NT2/D1 (cell line): ENCODE results near the gene TNFRSF8.

ENCODE experiments used
- DNase-seq: peaks from one replicate; pipeline ENCODE4 v3.0.0-alpha.2; 2011; ENCODE audit warnings: low read depth, low spot score
- H3K27me3 ChIP-seq: 2 replicates; pipeline ENCODE4 v1.6.0; 2011; ENCODE audit warnings: mild to moderate bottlenecking; ENCODE audit not compliant: insufficient read length, insufficient read depth
- H3K36me3 ChIP-seq: 2 replicates; pipeline ENCODE4 v1.6.1; 2011; ENCODE audit warnings: mild to moderate bottlenecking, low read length, mixed read lengths; ENCODE audit not compliant: insufficient read depth, insufficient read length
- H3K4me1 ChIP-seq: 2 replicates; pipeline ENCODE4 v1.5.1; 2011; ENCODE audit not compliant: insufficient read depth, insufficient read length
- H3K4me3 ChIP-seq: 2 replicates; pipeline ENCODE4 v1.5.1; 2011; ENCODE audit warnings: low read depth; ENCODE audit not compliant: insufficient read length
- H3K9ac ChIP-seq: 2 replicates; pipeline ENCODE4 v1.6.0; 2011; ENCODE audit warnings: low read depth; ENCODE audit not compliant: insufficient read length
- H3K9me3 ChIP-seq: 2 replicates; pipeline ENCODE4 v1.5.1; 2011; ENCODE audit warnings: mild to moderate bottlenecking, low read length; ENCODE audit not compliant: insufficient read depth
- SUZ12 ChIP-seq: IDR thresholded peaks from 2 replicates; pipeline ENCODE4 v1.6.1; 2011; ENCODE audit not compliant: insufficient read length, insufficient read depth; ENCODE audit errors: extremely low read depth
- YY1 ChIP-seq: IDR thresholded peaks from 2 replicates; pipeline ENCODE4 v1.6.1; 2011; ENCODE audit not compliant: insufficient read length, insufficient read depth
- ZNF274 ChIP-seq: IDR thresholded peaks from 2 replicates; pipeline ENCODE4 v1.6.1; 2011; ENCODE audit warnings: mild to moderate bottlenecking, low read depth, low read length

TNFRSF8 gene

DNA sequence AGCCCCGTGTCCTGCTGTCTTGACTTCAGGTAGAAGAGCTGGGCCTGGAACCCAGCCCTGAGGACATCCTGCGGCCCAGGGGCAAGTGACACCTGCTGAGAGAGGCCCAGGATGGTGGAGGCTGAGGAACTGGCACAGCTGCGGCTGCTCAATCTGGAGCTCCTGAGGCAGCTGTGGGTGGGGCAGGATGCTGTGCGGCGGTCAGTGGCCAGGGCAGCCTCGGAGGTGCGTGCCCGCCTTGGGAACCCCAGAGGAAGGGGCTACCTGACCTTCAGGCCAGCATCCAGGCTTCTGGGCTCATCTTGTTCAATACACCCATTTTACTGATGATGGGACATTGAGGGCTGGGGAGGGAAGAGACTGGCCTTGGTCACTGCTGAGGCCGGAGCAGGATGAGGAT is 41.5 kb upstream of the TNFRSF8 start:
- no peaks in the 10 kb centered on the region for H3K27me3 ChIP-seq
- peaks cover 41% of the 10 kb centered on the region for H3K36me3 ChIP-seq
- no peaks in the 10 kb centered on the region for H3K9me3 ChIP-seq
- H3K9ac ChIP-seq, result peak overlapping the region; percentile 21
- H3K4me1 ChIP-seq, result peaks cover 7% of the 10 kb centered on the region
- no peak for DNase-seq
- TF ChIP-seq YY1 (no peak), SUZ12 (no peak)
- no peak overlapping the region for H3K4me3 ChIP-seq

DNA sequence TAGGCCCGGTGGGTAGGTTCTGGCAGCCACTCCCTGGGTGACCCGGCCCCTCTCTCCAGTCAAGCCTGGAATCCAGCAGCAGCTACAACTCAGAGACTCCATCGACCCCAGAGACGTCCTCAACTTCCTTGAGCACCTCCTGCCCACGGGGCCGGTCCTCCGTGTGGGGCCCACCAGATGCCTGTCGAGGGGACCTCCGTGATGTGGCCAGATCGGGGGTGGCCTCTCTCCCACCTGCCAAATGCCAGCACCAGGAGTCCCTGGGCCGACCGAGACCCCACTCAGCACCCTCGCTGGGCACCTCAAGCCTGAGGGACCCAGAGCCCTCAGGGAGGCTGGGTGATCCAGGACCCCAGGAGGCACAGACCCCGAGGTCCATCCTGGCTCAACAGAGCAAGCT is 41.1 kb upstream of the TNFRSF8 start:
- Histone ChIP-seq H3K4me3 (no peak overlapping the region), H3K4me1 (peaks cover 7% of the 10 kb centered on the region), H3K9ac (peak overlapping the region; percentile 21), H3K9me3 (no peaks in the 10 kb centered on the region), H3K27me3 (no peaks in the 10 kb centered on the region), H3K36me3 (peaks cover 43% of the 10 kb centered on the region)
- DNase-seq, result no peak
- TF ChIP-seq ZNF274, result no peak
- no peak for TF ChIP-seq YY1
- no peak for TF ChIP-seq SUZ12

DNA sequence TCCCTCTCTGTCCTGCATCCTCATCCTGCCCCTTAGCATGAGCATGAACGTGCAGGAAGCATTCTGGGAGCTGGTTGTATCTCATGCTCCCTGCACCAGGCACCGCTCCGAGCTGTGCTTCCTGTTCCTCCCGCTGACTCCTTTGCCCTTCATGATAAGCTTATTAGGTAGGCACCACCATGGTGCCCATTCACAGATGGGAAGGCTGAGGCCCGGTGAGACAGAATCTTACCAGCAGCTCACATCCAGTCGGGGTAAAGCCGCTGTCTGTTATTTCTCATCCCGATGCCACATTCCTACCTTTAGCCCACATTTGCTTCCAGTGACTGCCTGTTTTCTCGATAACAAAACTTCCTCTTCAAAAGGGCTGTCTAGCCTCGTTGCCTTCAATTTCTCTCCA is 36.5 kb upstream of the TNFRSF8 start:
- Histone ChIP-seq H3K9ac (no peak overlapping the region), H3K9me3 (no peaks in the 10 kb centered on the region), H3K36me3 (peaks cover 82% of the 10 kb centered on the region), H3K27me3 (no peaks in the 10 kb centered on the region), H3K4me3 (no peak overlapping the region), H3K4me1 (peaks cover 12% of the 10 kb centered on the region)
- TF ChIP-seq ZNF274 (no peak), YY1 (no peak), SUZ12 (no peak)
- DNase-seq, result no peak

- H3K4me3 ChIP-seq, result no peak overlapping the region
- H3K9me3 ChIP-seq, result no peaks in the 10 kb centered on the region
- no peaks in the 10 kb centered on the region for H3K27me3 ChIP-seq
- no peak overlapping the region for H3K9ac ChIP-seq
- peaks cover 5% of the 10 kb centered on the region for H3K4me1 ChIP-seq
- peaks cover 84% of the 10 kb centered on the region for H3K36me3 ChIP-seq
- TF ChIP-seq YY1 (no peak), ZNF274 (no peak), SUZ12 (no peak)
- DNase-seq, result no peak
Measured at GRCh38 chr1:12028248-12028647, 34.9 kb upstream of the TNFRSF8 start.

- peaks cover 81% of the 10 kb centered on the region for H3K36me3 ChIP-seq
- TF ChIP-seq SUZ12 (no peak), ZNF274 (no peak), YY1 (no peak)
- peaks cover 5% of the 10 kb centered on the region for H3K4me1 ChIP-seq
- no peaks in the 10 kb centered on the region for H3K27me3 ChIP-seq
- H3K9me3 ChIP-seq, result no peaks in the 10 kb centered on the region
- no peak overlapping the region for H3K9ac ChIP-seq
- H3K4me3 ChIP-seq, result no peak overlapping the region
- DNase-seq, result no peak
Measured at GRCh38 chr1:12028957-12029511, 34.1 kb upstream of the TNFRSF8 start.

- TF ChIP-seq SUZ12, result no peak
- TF ChIP-seq YY1, result no peak
- TF ChIP-seq ZNF274, result no peak
- H3K9ac ChIP-seq, result no peak overlapping the region
- peaks cover 80% of the 10 kb centered on the region for H3K36me3 ChIP-seq
- peaks cover 5% of the 10 kb centered on the region for H3K4me1 ChIP-seq
- no peak for DNase-seq
- no peaks in the 10 kb centered on the region for H3K27me3 ChIP-seq
- H3K9me3 ChIP-seq, result no peaks in the 10 kb centered on the region
- no peak overlapping the region for H3K4me3 ChIP-seq
Measured at GRCh38 chr1:12029720-12030339, 33.3 kb upstream of the TNFRSF8 start.

DNA sequence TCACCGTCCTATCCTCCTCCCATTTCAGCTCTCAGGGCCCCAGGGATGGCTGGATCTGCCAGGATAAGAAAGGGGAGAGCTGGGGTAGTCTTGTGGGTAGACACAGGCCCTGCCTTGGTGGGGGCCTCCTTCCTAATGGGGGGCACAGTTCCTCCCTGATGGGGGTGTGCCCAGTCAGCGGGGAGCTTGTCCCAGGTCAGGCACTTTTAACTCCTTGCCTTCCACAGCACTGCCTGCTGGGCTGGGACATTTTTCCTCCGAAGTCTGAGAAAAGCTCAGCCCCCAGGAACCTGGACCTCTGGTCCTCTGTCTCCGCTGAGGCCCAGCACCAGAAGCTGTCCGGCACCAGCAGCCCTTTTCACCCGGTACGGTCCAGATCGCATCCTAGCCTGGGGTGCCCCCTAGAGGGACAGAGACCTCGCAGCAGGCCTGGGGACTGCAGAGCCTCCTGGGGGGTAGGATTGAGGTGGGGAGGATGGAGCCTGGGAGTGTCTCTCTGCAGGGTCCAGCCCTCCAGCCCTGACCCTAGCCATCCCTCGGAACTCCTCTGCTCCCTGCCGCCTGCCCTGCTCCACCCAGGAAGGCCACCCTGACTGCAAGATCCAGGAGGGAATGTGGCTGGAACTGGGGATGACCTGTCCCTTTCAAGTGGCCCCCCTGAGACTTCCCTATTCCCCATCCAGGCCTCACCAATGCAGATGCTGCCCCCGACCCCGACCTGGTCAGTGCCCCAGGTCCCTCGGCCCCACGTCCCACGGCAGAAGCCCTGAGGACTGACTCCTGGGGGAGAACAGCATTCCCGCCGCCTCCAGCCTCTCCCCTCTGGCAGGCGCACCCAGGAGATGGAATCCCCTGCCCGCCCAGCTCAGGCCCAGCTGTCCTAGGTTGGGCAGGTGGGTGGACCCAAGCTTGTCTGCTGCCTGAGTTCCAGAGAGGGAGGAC is 31.8 kb upstream of the TNFRSF8 start:
- no peak for DNase-seq
- peaks cover 5% of the 10 kb centered on the region for H3K4me1 ChIP-seq
- no peak overlapping the region for H3K9ac ChIP-seq
- no peak for TF ChIP-seq SUZ12
- no peak for TF ChIP-seq ZNF274
- no peak for TF ChIP-seq YY1
- no peaks in the 10 kb centered on the region for H3K9me3 ChIP-seq
- H3K27me3 ChIP-seq, result no peaks in the 10 kb centered on the region
- peaks cover 66% of the 10 kb centered on the region for H3K36me3 ChIP-seq
- H3K4me3 ChIP-seq, result no peak overlapping the region
